C4-2B (cell line): Measurements from ENCODE around the gene TSACC.

Experiments
- ZFX ChIP-seq: fragments of 450-650 bp; IDR thresholded peaks from 2 replicates; pipeline ENCODE4 v1.6.1; 2017
- TF ChIP-seq, protein P1 (sequence below): fragments of 450-650 bp; conservative IDR thresholded peaks from 2 replicates; pipeline ENCODE4 v1.5.1; 2017; ENCODE audit warnings: mild to moderate bottlenecking

DNA sequence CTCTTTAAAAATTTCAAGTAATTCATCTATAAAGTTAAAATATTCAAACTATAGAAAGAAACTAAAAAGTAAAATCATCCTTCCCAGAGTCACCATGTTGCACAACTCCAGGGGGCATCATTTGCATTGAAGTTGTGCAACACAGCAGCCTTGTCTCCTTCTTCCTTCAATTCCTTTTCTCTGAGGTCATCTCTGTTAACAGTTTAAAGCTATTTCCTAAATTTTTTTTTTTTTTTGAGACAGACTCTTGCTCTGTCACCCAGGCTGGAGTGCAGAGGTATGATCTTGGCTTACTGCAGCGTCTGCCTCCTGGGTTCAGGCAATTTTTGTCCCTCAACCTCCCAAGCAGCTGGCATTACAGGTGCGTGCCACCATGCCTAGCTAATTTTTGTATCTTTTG, 37.8 kb downstream of the TSACC start:
- TF ChIP-seq, protein P1, sequence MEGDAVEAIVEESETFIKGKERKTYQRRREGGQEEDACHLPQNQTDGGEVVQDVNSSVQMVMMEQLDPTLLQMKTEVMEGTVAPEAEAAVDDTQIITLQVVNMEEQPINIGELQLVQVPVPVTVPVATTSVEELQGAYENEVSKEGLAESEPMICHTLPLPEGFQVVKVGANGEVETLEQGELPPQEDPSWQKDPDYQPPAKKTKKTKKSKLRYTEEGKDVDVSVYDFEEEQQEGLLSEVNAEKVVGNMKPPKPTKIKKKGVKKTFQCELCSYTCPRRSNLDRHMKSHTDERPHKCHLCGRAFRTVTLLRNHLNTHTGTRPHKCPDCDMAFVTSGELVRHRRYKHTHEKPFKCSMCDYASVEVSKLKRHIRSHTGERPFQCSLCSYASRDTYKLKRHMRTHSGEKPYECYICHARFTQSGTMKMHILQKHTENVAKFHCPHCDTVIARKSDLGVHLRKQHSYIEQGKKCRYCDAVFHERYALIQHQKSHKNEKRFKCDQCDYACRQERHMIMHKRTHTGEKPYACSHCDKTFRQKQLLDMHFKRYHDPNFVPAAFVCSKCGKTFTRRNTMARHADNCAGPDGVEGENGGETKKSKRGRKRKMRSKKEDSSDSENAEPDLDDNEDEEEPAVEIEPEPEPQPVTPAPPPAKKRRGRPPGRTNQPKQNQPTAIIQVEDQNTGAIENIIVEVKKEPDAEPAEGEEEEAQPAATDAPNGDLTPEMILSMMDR: no peak
- no peak for TF ChIP-seq ZFX
